Activated CD4-positive, alpha-beta memory T cell treated with anti-CD3 and anti-CD28 coated beads, Interleukin-2, amount 10 ng/mL, durations not matched to agents 7 days and 5 days (primary cell): Measurements from ENCODE around the gene CDK10. TPM values are rescaled to one million over a fixed set of nuclear protein-coding genes. Genes with fewer than 3 reads are reported as not detected.
A peak's percentile ranks its signal among the peaks of the same experiment; 100 is the strongest.

Source experiments
- CTCF ChIA-PET: fragments of 350-600 bp; sonication (Branson Sonifier 250); formaldehyde crosslinking; loops from one replicate; lab custom pipeline; 2021; ENCODE audit warnings: antibody characterized with exemption, inconsistent platforms; lab: Charles Lee
- POLR2A ChIA-PET: fragments of 350-600 bp; sonication (Branson Sonifier 250); formaldehyde crosslinking; loops from one replicate; lab custom pipeline; 2021; ENCODE audit warnings: antibody characterized with exemption; lab: Charles Lee
- DNase-seq: peaks from one replicate; pipeline ENCODE4 v3.0.0-alpha.2; 2020
- H3K27ac Mint-ChIP-seq: one replicate; pipeline ENCODE4 v1.8.0; 2021; ENCODE audit warnings: mild to moderate bottlenecking, mixed read lengths
- H3K27me3 Mint-ChIP-seq: one replicate; pipeline ENCODE4 v1.8.0; 2021; ENCODE audit warnings: mixed read lengths
- H3K36me3 Mint-ChIP-seq: one replicate; pipeline ENCODE4 v1.8.0; 2021; ENCODE audit warnings: low read depth, mixed read lengths
- H3K4me1 Mint-ChIP-seq: one replicate; pipeline ENCODE4 v1.8.0; 2021; ENCODE audit warnings: mixed read lengths
- H3K4me3 Mint-ChIP-seq: one replicate; pipeline ENCODE4 v1.8.0; 2021; ENCODE audit warnings: mild to moderate bottlenecking, mixed read lengths
- H3K9me3 Mint-ChIP-seq: one replicate; pipeline ENCODE4 v1.8.0; 2021; ENCODE audit warnings: mixed read lengths
- total RNA-seq, 2 experiments: library from RNA; stranded (reverse); gene quantifications; one replicate each; pipeline ENCODE4 v1.2.3, GENCODE V29; 2021

The CDK10 gene
- total RNA-seq, result 10 to 100 TPM; 73.2 to 74.0 TPM

GRCh38 chr16:89686520-89687091 is at the start of gene CDK10:
CDK10 (plus strand) TSS chr16:89686689; CDS start chr16:89686711, 22 bp downstream.
- ChIA-PET POLR2A (interaction anchor here (0.7 to 2.9 kb wide), 10 partner anchors 13 to 187 kb away, joined by 3 to 36 read pairs (median 4); partner anchors contain the start of genes CHMP1A, SPATA2L, SPATA33 and TCF25), CTCF (interaction anchor here (0.7 to 3.6 kb wide), 7 partner anchors 9 to 130 kb away, joined by 3 to 26 read pairs (median 3); no protein-coding TSS in a partner anchor)
- H3K27ac Mint-ChIP-seq, result peak within 1 kb of the TSS; percentile 85
- H3K27me3 Mint-ChIP-seq, result no peaks in the 10 kb centered on the region
- peaks cover 3% of the 10 kb centered on the region for H3K9me3 Mint-ChIP-seq
- peaks cover 18% of the 10 kb centered on the region for H3K4me1 Mint-ChIP-seq
- DNase-seq, result peak; percentile 92
- H3K4me3 Mint-ChIP-seq, result peak within 1 kb of the TSS; percentile 91
- peaks cover 14% of the 10 kb centered on the region for H3K36me3 Mint-ChIP-seq

- Mint-ChIP-seq H3K4me3 (no peak overlapping the region), H3K9me3 (no peaks in the 10 kb centered on the region), H3K36me3 (no peaks in the 10 kb centered on the region), H3K4me1 (peaks cover 7% of the 10 kb centered on the region), H3K27me3 (no peaks in the 10 kb centered on the region), H3K27ac (no peak overlapping the region)
- ChIA-PET CTCF (no interaction called here), POLR2A (no interaction called here)
- no peak for DNase-seq
These were observed 49.1 kb upstream of the CDK10 start for GRCh38 chr16:89637379-89637778.

- Mint-ChIP-seq H3K27me3 (no peaks in the 10 kb centered on the region), H3K4me1 (peaks cover 7% of the 10 kb centered on the region), H3K36me3 (no peaks in the 10 kb centered on the region), H3K27ac (no peak overlapping the region), H3K4me3 (no peak overlapping the region), H3K9me3 (no peaks in the 10 kb centered on the region)
- CTCF ChIA-PET, result no interaction called here
- DNase-seq, result no peak
- POLR2A ChIA-PET, result no interaction called here
These were observed 48.0 kb upstream of the CDK10 start for GRCh38 chr16:89638455-89638854.

GRCh38 chr16:89639385-89639784 is 47.1 kb upstream of the CDK10 start:
- Mint-ChIP-seq H3K36me3 (no peaks in the 10 kb centered on the region), H3K27ac (no peak overlapping the region), H3K4me1 (peaks cover 7% of the 10 kb centered on the region), H3K4me3 (no peak overlapping the region), H3K9me3 (no peaks in the 10 kb centered on the region), H3K27me3 (no peaks in the 10 kb centered on the region)
- DNase-seq, result no peak
- ChIA-PET POLR2A (no interaction called here), CTCF (no interaction called here)

- no peaks in the 10 kb centered on the region for H3K27me3 Mint-ChIP-seq
- H3K4me3 Mint-ChIP-seq, result no peak overlapping the region
- peaks cover 15% of the 10 kb centered on the region for H3K36me3 Mint-ChIP-seq
- CTCF ChIA-PET, result interaction anchor here (0.5 to 0.7 kb wide), 2 partner anchors 10 to 58 kb away, joined by 3 read pairs; no protein-coding TSS in a partner anchor
- no peak for DNase-seq
- H3K4me1 Mint-ChIP-seq, result peaks cover 7% of the 10 kb centered on the region
- POLR2A ChIA-PET, result interaction anchor here (1.2 to 1.6 kb wide), 4 partner anchors 12 to 96 kb away, joined by 3 to 5 read pairs (median 4); no protein-coding TSS in a partner anchor
- H3K27ac Mint-ChIP-seq, result no peak overlapping the region
- no peaks in the 10 kb centered on the region for H3K9me3 Mint-ChIP-seq
These were observed 44.9 kb upstream of the CDK10 start for GRCh38 chr16:89641458-89642119.

GRCh38 chr16:89642574-89642973 is 43.9 kb upstream of the CDK10 start:
- ChIA-PET POLR2A (interaction anchor here (1.2 kb wide), 1 partner anchor 95 kb away, joined by 3 read pairs; no protein-coding TSS in a partner anchor), CTCF (interaction anchor here (0.5 kb wide), 1 partner anchor 57 kb away, joined by 3 read pairs; no protein-coding TSS in a partner anchor)
- Mint-ChIP-seq H3K27ac (no peak overlapping the region), H3K36me3 (peaks cover 20% of the 10 kb centered on the region), H3K4me1 (peaks cover 7% of the 10 kb centered on the region), H3K4me3 (no peak overlapping the region), H3K9me3 (no peaks in the 10 kb centered on the region), H3K27me3 (no peaks in the 10 kb centered on the region)
- no peak for DNase-seq

- no peak for DNase-seq
- no peaks in the 10 kb centered on the region for H3K9me3 Mint-ChIP-seq
- no peak overlapping the region for H3K4me3 Mint-ChIP-seq
- peaks cover 7% of the 10 kb centered on the region for H3K4me1 Mint-ChIP-seq
- H3K27ac Mint-ChIP-seq, result no peak overlapping the region
- POLR2A ChIA-PET, result no interaction called here
- peaks cover 20% of the 10 kb centered on the region for H3K36me3 Mint-ChIP-seq
- H3K27me3 Mint-ChIP-seq, result no peaks in the 10 kb centered on the region
- CTCF ChIA-PET, result no interaction called here
These were observed 42.7 kb upstream of the CDK10 start for GRCh38 chr16:89643769-89644300.

GRCh38 chr16:89645122-89645521 is 41.4 kb upstream of the CDK10 start:
- H3K27me3 Mint-ChIP-seq, result no peaks in the 10 kb centered on the region
- no peak for DNase-seq
- ChIA-PET POLR2A (no interaction called here), CTCF (no interaction called here)
- H3K4me1 Mint-ChIP-seq, result peaks cover 7% of the 10 kb centered on the region
- H3K9me3 Mint-ChIP-seq, result no peaks in the 10 kb centered on the region
- H3K4me3 Mint-ChIP-seq, result no peak overlapping the region
- H3K36me3 Mint-ChIP-seq, result peaks cover 25% of the 10 kb centered on the region
- no peak overlapping the region for H3K27ac Mint-ChIP-seq

- Mint-ChIP-seq H3K27me3 (no peaks in the 10 kb centered on the region), H3K36me3 (peaks cover 31% of the 10 kb centered on the region), H3K4me1 (no peaks in the 10 kb centered on the region), H3K27ac (no peak overlapping the region), H3K9me3 (no peaks in the 10 kb centered on the region), H3K4me3 (no peak overlapping the region)
- no peak for DNase-seq
- ChIA-PET POLR2A (no interaction called here), CTCF (no interaction called here)
These were observed 40.2 kb upstream of the CDK10 start for GRCh38 chr16:89646270-89646669.

- H3K27me3 Mint-ChIP-seq, result no peaks in the 10 kb centered on the region
- H3K4me3 Mint-ChIP-seq, result no peak overlapping the region
- CTCF ChIA-PET, result no interaction called here
- DNase-seq, result no peak
- H3K27ac Mint-ChIP-seq, result no peak overlapping the region
- H3K36me3 Mint-ChIP-seq, result peaks cover 31% of the 10 kb centered on the region
- POLR2A ChIA-PET, result no interaction called here
- H3K9me3 Mint-ChIP-seq, result no peaks in the 10 kb centered on the region
- H3K4me1 Mint-ChIP-seq, result no peaks in the 10 kb centered on the region
These were observed 39.6 kb upstream of the CDK10 start for GRCh38 chr16:89646906-89647305.

GRCh38 chr16:89651584-89651983 is 34.9 kb upstream of the CDK10 start:
- no peak overlapping the region for H3K27ac Mint-ChIP-seq
- ChIA-PET POLR2A (no interaction called here), CTCF (interaction anchor here (1.5 kb wide), 1 partner anchor 10 kb away, joined by 3 read pairs; no protein-coding TSS in a partner anchor)
- no peak for DNase-seq
- no peaks in the 10 kb centered on the region for H3K9me3 Mint-ChIP-seq
- no peaks in the 10 kb centered on the region for H3K27me3 Mint-ChIP-seq
- no peak overlapping the region for H3K4me3 Mint-ChIP-seq
- H3K4me1 Mint-ChIP-seq, result peaks cover 23% of the 10 kb centered on the region
- peaks cover 24% of the 10 kb centered on the region for H3K36me3 Mint-ChIP-seq

GRCh38 chr16:89653656-89654295 is 32.7 kb upstream of the CDK10 start:
- Mint-ChIP-seq H3K36me3 (peaks cover 19% of the 10 kb centered on the region), H3K4me1 (peaks cover 32% of the 10 kb centered on the region), H3K27ac (peak overlapping the region; percentile 11), H3K27me3 (no peaks in the 10 kb centered on the region), H3K9me3 (no peaks in the 10 kb centered on the region), H3K4me3 (no peak overlapping the region)
- POLR2A ChIA-PET, result interaction anchor here (0.8 to 2.1 kb wide), 2 partner anchors 12 to 33 kb away, joined by 3 to 5 read pairs; partner anchors contain the start of gene CDK10
- CTCF ChIA-PET, result interaction anchor here (1.1 kb wide), 1 partner anchor 96 kb away, joined by 6 read pairs; no protein-coding TSS in a partner anchor
- no peak for DNase-seq
